T-helper 2 cell (primary cell): ENCODE data around the gene ENOX1.
"Not testable (repeated sequence)": the region's sequence is repeated elsewhere in the genome, so short reads cannot be mapped to it uniquely, and the experiment has no call there.

ENCODE experiments used
- DNase-seq, 5 experiments: peaks; one replicate each; pipeline versions ENCODE4 v3.0.0 to v3.0.0-alpha.2; 2012 to 2022

Gene ENOX1

GRCh38 chr13:43374621-43375020 is 412.2 kb downstream of the ENOX1 start:
- DNase-seq: no peak

DNA sequence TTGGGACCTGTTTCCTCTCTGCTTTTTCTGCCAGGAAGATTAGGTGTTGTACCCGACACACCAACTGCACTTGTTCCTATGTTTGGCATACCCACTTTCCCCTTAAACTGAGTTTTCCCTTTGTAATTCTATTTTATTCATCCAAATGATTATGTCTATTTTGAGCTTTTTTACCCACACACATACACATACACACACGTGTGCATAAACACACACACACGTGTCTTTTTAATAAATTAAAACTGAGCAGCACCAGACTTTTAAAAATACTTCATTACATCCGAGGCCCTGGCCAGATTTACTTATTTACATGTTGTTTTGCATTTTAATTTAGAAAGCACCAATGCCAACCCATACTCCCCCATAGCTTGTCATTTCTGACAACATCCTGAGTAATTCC is 413.4 kb downstream of the ENOX1 start:
- no peak for DNase-seq

- no peak for DNase-seq
Measured at GRCh38 chr13:43370842-43371241, 415.9 kb downstream of the ENOX1 start.

GRCh38 chr13:43369319-43369718 is 417.5 kb downstream of the ENOX1 start:
- no peak for DNase-seq

- peak in 1 of 5 experiments; percentile 35 for DNase-seq
Measured at GRCh38 chr13:43368003-43368402, 418.8 kb downstream of the ENOX1 start.

- no peak for DNase-seq
Measured at GRCh38 chr13:43365039-43365344, 421.8 kb downstream of the ENOX1 start.

GRCh38 chr13:43364210-43365038 is 422.3 kb downstream of the ENOX1 start:
- no peak for DNase-seq

- DNase-seq: no peak
Measured at GRCh38 chr13:43363156-43363953, 423.4 kb downstream of the ENOX1 start.

DNA sequence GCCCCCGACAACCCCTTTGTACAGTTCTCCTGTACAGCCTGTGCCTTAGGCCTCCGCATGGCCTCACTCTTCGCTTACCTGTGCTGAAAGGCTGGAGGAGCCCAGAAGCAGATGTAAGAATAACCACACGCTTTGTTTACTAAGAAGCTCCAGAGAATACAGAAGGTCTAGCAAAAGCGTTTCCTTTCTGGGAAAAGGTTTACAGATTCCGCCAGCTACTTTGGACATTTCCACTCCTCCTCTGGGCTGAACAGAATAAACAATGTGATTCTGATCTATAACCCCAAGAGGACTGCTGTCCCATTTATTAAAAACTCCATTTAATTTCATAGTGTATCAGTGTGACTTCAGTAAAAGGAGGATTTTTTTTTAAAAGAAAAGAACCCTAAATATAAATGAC is 424.2 kb downstream of the ENOX1 start:
- no peak for DNase-seq

GRCh38 chr13:43360892-43361610 is 425.7 kb downstream of the ENOX1 start:
- no peak for DNase-seq

DNA sequence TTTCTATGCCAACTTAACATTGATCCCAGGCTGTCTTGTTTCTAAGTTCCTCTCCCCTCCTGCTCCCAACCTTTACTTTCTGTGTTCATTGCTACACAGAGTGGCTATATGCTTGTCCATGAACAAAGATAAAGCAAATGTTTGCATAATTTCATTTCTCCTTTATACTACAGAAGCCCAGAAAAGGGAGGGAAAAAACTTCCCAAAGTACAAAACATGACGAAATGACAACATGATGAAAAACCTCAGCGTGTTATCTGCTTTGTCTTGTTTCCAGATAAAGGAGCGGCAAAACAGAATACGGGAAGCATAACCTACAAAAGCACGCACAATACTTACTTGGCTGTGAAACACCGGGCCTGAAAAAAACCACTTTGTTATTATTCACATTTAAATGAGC is 426.6 kb downstream of the ENOX1 start:
- DNase-seq: no peak

GRCh38 chr13:43359536-43359935 is 427.2 kb downstream of the ENOX1 start:
- no peak for DNase-seq

DNA sequence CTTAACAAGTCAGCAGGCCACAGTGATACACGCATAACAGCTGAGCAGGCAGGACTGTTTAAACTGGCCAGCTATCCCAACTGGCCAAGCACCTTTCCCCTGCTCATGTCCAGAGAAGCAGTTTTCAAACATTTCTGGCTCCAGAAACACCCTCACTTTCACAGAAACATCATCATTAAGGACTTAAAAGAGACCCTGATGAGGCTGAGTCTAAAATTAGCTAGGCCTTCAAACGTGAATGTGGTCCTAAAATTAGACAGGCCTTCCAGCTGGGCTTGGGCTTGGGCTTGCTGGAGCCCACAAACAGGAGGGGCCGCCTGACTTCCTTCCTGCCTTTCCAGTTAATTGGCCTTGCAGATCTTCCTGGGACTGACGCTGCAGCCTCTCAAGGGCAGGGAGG is 429.2 kb downstream of the ENOX1 start:
- no peak for DNase-seq

GRCh38 chr13:43356567-43356966 is 430.2 kb downstream of the ENOX1 start:
- no peak for DNase-seq

DNA sequence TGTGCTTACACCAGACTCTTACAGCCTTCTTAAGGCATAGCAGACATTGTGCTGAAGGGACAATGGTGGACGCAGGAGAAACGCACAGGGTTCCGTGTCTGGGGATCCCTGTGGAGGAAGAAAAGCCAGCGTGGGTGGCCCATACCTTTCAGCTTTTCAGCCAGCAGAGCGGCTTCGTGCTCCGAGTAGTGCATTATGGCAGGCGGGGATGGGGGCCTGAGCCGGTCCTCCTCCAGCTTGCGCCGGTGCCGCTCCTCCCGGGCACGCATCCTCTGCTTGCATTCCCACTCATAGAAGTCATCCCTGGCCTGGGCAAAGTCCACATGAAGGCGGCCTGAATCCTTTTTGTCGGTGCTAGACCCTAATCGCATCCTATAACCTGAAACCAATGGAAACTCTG is 431.0 kb downstream of the ENOX1 start:
- no peak for DNase-seq

DNA sequence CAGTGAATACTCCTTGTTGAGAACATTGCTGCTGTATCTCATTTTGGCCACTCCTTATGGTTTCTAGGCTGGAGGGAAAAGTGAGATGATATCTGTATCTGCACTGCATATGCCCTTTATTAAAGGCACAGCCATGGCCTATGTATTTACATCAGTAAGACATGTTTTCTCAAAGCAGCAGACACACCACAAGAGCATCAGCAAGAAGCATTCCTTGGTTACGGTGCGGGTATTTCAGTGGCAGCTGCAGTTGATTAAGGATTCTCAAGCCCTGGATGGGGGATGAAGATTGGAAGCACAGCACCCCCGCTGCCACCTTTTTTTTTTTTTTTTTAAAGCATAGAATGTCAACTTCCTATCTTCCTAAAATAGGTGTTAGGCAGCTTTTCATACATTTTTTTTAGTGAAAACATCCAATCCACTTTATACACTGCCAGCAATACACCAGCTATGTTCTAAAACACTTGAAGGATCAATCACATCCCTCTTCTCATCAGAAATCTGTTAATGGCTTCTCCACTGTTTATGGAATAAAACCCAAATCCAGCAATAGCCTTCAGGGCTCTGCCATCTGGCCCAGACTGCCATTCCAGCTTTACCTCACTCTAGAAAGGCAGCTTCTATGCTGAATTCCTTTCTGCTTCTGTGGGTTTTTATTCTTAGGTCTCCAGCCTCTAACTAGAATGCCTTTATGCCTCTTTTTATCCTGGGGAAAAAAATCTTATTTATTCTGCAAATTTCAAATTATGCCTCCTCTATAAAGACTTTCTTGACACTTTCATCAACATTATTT is 432.4 kb downstream of the ENOX1 start:
- DNase-seq: no peak

GRCh38 chr13:43353631-43354030 is 433.1 kb downstream of the ENOX1 start:
- no peak for DNase-seq

GRCh38 chr13:43351612-43352011 is 435.2 kb downstream of the ENOX1 start:
- not testable (repeated sequence) for DNase-seq

DNA sequence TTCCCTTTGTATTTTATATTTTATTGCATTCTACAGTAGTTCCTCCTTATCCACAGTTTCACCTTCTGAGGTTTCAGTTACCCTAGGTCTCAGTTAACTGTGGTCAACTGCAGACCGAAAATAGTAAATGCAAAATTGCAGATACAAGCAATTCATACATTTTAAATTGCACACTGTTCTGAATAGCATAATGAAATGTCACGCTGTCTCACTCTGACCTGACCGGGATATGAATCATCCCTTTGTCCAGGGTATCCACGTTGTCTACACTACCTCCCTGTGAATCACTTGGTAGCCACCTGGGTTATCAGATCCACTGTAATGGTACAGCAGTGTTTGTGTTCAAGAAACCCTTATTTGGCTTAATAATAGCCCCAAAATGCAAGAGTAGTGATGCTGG is 438.4 kb downstream of the ENOX1 start:
- no peak for DNase-seq

- DNase-seq: no peak
Measured at GRCh38 chr13:43347877-43348276, 438.9 kb downstream of the ENOX1 start.

DNA sequence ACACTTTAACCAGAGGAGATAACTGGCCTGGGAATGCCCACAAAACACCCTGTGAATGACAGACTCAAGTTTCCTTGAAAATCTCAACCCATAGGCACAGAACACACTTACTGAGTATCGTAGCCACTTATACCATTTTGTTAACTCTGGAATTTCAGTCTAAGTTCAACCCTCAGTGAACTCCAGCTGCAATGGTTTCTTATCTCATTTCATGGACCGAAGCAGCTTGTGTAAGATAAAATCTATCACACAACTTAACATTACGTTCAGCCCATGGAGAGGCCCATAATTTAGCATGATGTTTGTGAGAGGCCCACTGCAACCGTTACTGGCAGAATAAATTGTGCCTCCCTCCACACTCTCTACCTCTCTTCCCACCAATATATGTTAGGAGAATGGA is 440.3 kb downstream of the ENOX1 start:
- no peak for DNase-seq

DNA sequence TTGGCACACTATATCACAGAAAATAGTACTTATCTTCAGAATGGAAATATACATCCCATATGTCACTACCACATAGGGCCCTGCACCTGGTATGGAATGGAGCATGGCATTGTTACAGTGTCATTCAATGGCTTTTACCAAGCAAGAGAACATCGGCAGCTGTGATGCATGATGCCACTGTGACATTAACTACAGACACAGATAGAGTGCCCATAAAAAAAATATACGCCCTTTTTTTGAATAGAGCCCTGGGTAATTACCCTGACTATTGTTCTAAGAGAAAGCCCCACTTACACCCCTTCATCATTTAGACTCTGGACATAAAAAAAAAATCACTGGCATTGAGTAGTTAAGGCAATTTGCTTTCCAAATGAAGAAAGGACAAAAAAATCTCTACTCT is 443.1 kb downstream of the ENOX1 start:
- DNase-seq: no peak
